ENCODE results near the gene ACSM2B.
"Not testable (repeated sequence)": the region's sequence is repeated elsewhere in the genome, so short reads cannot be mapped to it uniquely, and the experiment has no call there.

The ACSM2B gene

DNA sequence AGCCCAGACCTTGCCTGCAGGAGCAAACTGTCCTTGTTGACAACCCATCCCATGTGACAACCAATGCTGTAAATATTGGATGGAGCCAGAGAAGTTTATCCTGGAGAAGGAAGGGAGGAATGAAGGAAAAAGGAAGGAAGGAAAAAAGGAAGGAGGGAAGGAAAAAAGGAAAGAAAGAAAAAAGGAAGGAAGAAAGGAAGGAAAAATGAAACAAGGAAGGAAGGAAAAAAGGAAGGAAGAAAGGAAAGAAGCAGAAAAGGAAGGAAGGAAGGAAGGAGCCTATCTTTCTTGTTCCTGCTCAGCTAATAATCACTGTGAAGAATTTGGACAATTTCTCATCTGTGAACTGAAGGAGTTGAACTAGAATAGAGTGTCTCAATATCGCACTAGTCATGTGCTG is 56.1 kb downstream of the ACSM2B start:
- FAIRE-seq, result no peak

DNA sequence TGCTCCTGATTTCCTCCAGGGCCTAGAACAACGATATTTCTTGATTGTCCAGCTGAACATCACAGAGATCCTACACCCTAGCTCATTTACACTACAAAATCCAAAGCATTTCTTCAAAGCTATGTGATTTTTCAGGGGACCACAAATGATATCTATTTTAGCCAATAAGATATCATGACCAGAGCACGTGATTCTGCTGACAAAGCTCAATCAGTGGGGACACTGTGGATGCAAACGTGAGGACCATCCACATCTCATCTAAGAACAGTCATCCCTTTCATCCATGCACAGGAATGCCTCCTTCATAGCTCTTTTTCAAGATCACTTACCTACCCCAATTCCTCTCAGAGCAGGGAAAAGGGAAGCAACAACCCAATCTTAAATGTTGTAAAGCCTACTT is 56.9 kb downstream of the ACSM2B start:
- FAIRE-seq, result no peak

DNA sequence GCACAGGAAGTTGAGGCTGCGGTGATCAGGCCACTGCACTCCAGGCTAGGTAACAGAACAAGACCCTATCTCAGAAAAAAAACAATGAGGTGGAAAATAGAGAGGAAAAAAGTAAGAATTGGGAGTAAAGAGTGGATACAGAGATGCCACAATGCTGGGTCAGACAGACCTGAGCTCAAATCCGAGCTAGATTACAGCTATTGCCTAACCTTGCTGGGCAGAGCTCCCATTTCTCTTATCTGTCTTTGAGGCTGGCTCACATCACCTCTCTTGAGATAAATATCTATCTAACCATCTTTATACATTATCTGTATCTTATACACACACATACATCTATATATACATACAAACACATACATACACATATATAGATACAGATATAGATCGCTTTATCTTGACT is 59.0 kb downstream of the ACSM2B start:
- FAIRE-seq, result no peak

DNA sequence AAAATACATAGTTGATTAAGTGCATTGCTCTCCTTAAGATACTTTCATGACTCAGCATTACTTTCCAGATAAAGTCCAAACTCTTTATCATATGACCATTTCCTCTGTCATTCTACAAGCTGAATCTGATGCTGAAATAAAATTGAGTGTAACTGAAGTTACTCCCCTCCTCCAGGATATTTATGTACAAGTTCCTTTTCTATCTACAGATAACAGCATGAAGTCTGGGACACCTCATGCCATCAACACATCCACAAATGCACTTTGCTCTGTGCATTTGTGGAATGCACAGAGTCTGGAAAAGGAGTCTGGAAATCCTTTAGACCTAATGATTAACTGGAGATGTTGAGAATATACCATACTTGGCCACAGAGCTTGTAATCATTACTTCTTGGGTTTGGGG is 60.5 kb downstream of the ACSM2B start:
- FAIRE-seq, result no peak

DNA sequence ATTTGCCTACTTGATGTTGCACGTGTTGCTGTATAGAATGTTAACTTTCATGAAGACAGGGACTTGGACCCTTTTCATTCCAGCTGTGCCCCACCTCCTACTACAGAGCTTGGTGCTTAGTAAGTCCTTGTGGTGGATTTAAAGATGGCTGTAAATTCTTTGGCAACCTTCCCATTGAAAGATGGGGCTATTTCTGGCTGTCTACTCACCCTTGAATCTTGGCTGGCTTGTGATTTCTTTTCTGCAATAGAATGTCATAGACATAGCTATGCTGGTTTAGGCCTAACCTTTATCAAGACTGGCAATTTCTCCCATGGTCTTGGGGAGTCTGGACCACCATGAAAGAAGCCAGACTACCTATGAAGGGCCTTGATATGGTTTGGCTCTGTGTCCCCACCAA is 65.8 kb downstream of the ACSM2B start:
- FAIRE-seq, result no peak

DNA sequence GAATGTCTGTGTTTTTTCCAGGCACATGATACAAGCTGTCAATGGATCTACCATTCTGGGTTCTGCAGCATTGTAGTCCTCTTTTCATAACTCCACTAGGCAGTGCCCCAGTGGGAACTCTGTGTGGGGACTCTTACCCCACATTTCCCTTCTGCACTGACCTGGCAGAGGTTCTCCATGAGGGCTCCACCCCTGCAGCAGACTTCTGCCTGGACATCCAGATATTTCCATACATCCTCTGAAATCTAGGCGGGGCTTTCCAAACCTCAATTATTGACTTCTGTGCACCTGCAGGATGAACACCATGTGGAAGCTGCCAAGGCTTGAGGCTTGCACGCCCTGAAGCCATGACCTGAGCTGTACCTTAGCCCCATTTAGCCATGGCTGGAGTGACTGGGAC is 68.9 kb downstream of the ACSM2B start:
- FAIRE-seq, result no peak

DNA sequence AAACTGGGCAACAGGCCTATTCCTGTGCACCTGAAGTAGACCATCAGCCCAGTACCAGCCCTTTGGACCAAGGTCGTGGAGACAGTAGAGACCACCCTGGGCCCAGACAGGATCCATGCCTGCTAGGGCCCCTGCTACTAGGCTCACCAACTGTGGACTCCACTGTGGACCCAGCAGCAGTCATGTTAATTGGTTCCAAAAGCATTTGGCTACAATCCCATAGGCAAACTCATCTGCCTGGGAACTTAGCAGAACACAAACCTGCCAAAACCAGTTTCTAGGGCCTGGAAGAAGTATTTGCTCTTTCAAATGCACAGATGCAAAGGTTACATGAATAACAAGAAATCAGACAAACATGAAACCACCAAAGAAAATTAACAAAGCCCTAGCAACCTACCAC is 71.7 kb downstream of the ACSM2B start:
- no peak for FAIRE-seq

DNA sequence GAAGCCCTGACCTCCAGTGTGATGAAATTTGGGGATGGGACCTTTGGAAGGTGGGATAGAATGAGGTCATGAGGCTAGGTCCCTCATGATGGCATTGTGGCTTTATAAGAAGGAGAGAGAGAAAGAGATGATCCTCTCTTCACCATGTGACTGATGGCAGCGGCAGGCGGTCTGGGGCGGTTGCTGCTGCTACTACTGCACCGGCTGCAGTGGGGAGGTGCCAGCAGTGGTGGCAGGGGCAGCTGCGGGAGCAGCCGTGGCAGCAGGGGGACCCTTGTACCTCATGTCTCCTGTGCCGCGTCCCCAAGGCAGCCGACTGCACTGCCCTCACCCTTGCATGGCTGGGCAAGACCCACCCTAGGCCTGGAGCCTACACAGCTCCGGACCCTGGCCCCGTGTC is 84.7 kb downstream of the ACSM2B start:
- not testable (repeated sequence) for FAIRE-seq

DNA sequence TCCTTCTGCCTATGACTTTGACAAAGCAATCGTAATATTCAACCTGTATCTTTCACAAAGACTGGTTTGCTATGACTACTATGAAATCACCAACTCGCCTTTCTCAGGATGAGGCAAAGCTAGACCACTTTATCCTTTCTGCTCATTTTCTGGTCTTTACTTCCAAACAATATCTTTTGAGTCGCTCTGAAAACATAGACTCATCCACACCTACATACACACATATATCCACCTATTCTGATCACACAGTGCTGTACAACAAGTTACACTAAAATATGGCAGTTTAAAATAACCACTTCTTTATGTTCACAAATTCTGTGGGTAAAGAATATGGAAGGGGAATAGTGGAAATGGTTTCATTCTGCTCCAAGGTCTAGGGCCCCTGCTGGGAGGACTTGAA is 85.2 kb downstream of the ACSM2B start:
- not testable (repeated sequence) for FAIRE-seq

Measured in colon (tissue), 2 donors.